Lower leg skin (tissue), 3 donors: ENCODE results near the gene CRNN.

Source experiments
- CTCF ChIP-seq, 3 donors: fragments of 450-650 bp; IDR thresholded peaks; one replicate each; pipeline ENCODE4 v1.5.1; 2016; ENCODE audit warnings: antibody characterized with exemption in 3 of 3, mild to moderate bottlenecking in 3 of 3, moderate library complexity in 2 of 3
- POLR2A ChIP-seq, 2 donors: fragments of 450-650 bp; IDR thresholded peaks; one replicate each; pipeline ENCODE4 v1.6.1; 2016 to 2017; ENCODE audit warnings: antibody characterized with exemption in 2 of 2, mild to moderate bottlenecking in 1 of 2, moderate library complexity in 1 of 2

GRCh38 chr1:152436593-152437496, 22.8 kb upstream of the CRNN start:
- TF ChIP-seq CTCF (IDR thresholded peaks at IDR 0.05): no peak
- TF ChIP-seq POLR2A (IDR thresholded peaks at IDR 0.05): no peak
